Measurements from ENCODE around the gene ATXN1. TPM values are rescaled to one million over a fixed set of nuclear protein-coding genes. Genes with fewer than 3 reads are reported as not detected.

Gene ATXN1
- total and polyA plus RNA-seq, 2 experiments from 2014 or later, result 4.8 to 9.1 TPM

GRCh38 chr6:16274483-16274882 lies 486.8 kb downstream of the ATXN1 start:
- Mint-ChIP-seq H3K36me3 (ENCODE audit: low read depth) (no peaks in the 10 kb centered on the region), H3K27me3 (ENCODE audit: insufficient read depth, low read depth, poor library complexity) (peaks cover 9% of the 10 kb centered on the region), H3K9me3 (no peaks in the 10 kb centered on the region), H3K4me1 (peaks cover 8% of the 10 kb centered on the region), H3K27ac (no peak overlapping the region), H3K4me3 (no peak overlapping the region)
- no peak overlapping the region for H2AFZ ChIP-seq
- DNase-seq (ENCODE audit: low spot score) (no peak), ATAC-seq (no peak)
- TF ChIP-seq ZNF462 (CRISPR knock-in tag; IDR thresholded peaks at IDR 0.05), result no peak
- TF ChIP-seq CTCF (conservative IDR thresholded peaks at IDR 0.05; ENCODE audit: low read depth in 2 of 2), result no peak
- TF ChIP-seq NANOG (IDR thresholded peaks at IDR 0.05; ENCODE audit: borderline replicate concordance), result no peak
- TF ChIP-seq ZNF114 (CRISPR knock-in tag; IDR thresholded peaks at IDR 0.05), result no peak
- no peak for TF ChIP-seq EZH2phosphoT487 (IDR thresholded peaks at IDR 0.05; ENCODE audit: unreplicated experiment)
- TF ChIP-seq JUNB (IDR thresholded peaks at IDR 0.05; ENCODE audit: unreplicated experiment), result no peak
- TF ChIP-seq REST (IDR thresholded peaks at IDR 0.05; ENCODE audit: unreplicated experiment), result no peak
- TF ChIP-seq ZNF331 (CRISPR knock-in tag; IDR thresholded peaks at IDR 0.05; ENCODE audit: low read depth), result no peak
- no peak for TF ChIP-seq EZH2 (IDR thresholded peaks at IDR 0.05; ENCODE audit: low read depth, unreplicated experiment)
- TF ChIP-seq ETS1 (IDR thresholded peaks at IDR 0.05), result no peak
- no peaks in the 10 kb centered on the region for H3F3A ChIP-seq (replicated peaks; ENCODE audit: low read depth)
- no peaks in the 10 kb centered on the region for H3K36me3 ChIP-seq (ENCODE audit: insufficient read depth)
- no peak overlapping the region for H3K4me2 ChIP-seq
- H3K79me2 ChIP-seq (replicated peaks; ENCODE audit: insufficient read depth), result no peaks in the 10 kb centered on the region
- H3K9me2 ChIP-seq (ENCODE audit: insufficient read depth), result 0 out of 2 replicates have a peak, but pooled peaks cover 6% of the 10 kb centered on the region
- H3K4me3 ChIP-seq, result no peak overlapping the region
- 0 out of 2 replicates have a peak, but pooled peaks cover 6% of the 10 kb centered on the region for H3K4me1 ChIP-seq (ENCODE audit: insufficient read depth)
- H3K27me3 ChIP-seq (ENCODE audit: insufficient read depth), result no peaks in the 10 kb centered on the region
- no peak overlapping the region for H3K27ac ChIP-seq (ENCODE audit: low read depth)
- H4K20me1 ChIP-seq (replicated peaks; ENCODE audit: insufficient read depth), result no peaks in the 10 kb centered on the region

Data from GM23338 (cell line).